Endothelial cell of umbilical vein (primary cell): ENCODE results near the gene EHMT1. TPM values are rescaled to one million over a fixed set of nuclear protein-coding genes. Genes with fewer than 3 reads are reported as not detected.

ENCODE experiments used
- BruUV-seq: library from RNA; stranded (reverse); fragments of 400-500 nt; replicated peaks from 2 replicates; lab custom pipeline; 2021; lab: Mats Ljungman, UMichigan
- CTCF ChIA-PET: fragments of 300-600, 350-600 bp; sonication (Branson Sonifier 250); formaldehyde crosslinking; loops from one replicate; lab custom pipeline; 2021; ENCODE audit warnings: antibody characterized with exemption, inconsistent platforms; lab: Charles Lee
- POLR2A ChIA-PET: fragments of 300-600, 350-600 bp; sonication (Branson Sonifier 250); formaldehyde crosslinking; loops from one replicate; lab custom pipeline; 2021; ENCODE audit warnings: antibody characterized with exemption, inconsistent platforms; lab: Charles Lee
- DNase-seq: peaks from one replicate; pipeline ENCODE4 v3.0.0-alpha.2; 2011; ENCODE audit warnings: low read depth, low spot score
- FAIRE-seq: peaks from 2 replicates; lab custom pipeline; 2011; peaks lifted over from hg19 to GRCh38; lab: Jason Lieb, UNC
- H2AFZ ChIP-seq: 2 replicates; pipeline ENCODE4 v1.6.0; 2012; ENCODE audit warnings: low read depth, low read length, control low read depth, inconsistent platforms
- H3K27ac ChIP-seq: 2 replicates; pipeline ENCODE4 v1.5.1; 2011; ENCODE audit warnings: low read depth, mild to moderate bottlenecking, control low read depth, low read length, moderate library complexity; ENCODE audit not compliant: insufficient read depth
- H3K27me3 ChIP-seq, 2 experiments: 2 replicates each; pipeline versions ENCODE4 v1.6.0 to v1.6.1; 2011; ENCODE audit warnings: low read length in 2 of 2, mixed read lengths in 1 of 2; ENCODE audit not compliant: control insufficient read depth in 2 of 2, insufficient read depth in 2 of 2
- H3K36me3 ChIP-seq, 2 experiments: 2 replicates in 1 of 2; 3 replicates in 1 of 2; pipeline ENCODE4 v1.5.1; 2011; ENCODE audit warnings: low read length in 2 of 2, mild to moderate bottlenecking in 1 of 2, moderate library complexity in 1 of 2; ENCODE audit not compliant: control insufficient read depth in 2 of 2, insufficient read depth in 2 of 2; ENCODE audit errors: extremely low read depth in 1 of 2
- H3K4me1 ChIP-seq: 3 replicates; pipeline ENCODE4 v1.5.1; 2011; ENCODE audit warnings: mild to moderate bottlenecking, low read length; ENCODE audit not compliant: control insufficient read depth, insufficient read depth; ENCODE audit errors: extremely low read depth
- H3K4me2 ChIP-seq: 2 replicates; pipeline ENCODE4 v1.6.1; 2011; ENCODE audit warnings: low read length, control low read depth, mixed read lengths; ENCODE audit not compliant: insufficient read depth
- H3K4me3 ChIP-seq, 3 experiments: fragments of 200-600 bp in 1 of 3; sonication (generic), shearing (Covaris generic) in 1 of 3; replicated peaks in 1 of 3; 2 replicates each; pipeline ENCODE4 v1.5.1; 2011 to 2016; ENCODE audit warnings: control low read depth in 3 of 3, low read length in 3 of 3, mild to moderate bottlenecking in 2 of 3, inconsistent platforms in 1 of 3, low read depth in 1 of 3, moderate library complexity in 1 of 3; ENCODE audit not compliant: insufficient read depth in 1 of 3
- H3K79me2 ChIP-seq: 2 replicates; pipeline ENCODE4 v1.6.0; 2012; ENCODE audit warnings: low read length, inconsistent platforms; ENCODE audit not compliant: control insufficient read depth, insufficient read depth
- H3K9ac ChIP-seq: replicated peaks from 2 replicates; pipeline ENCODE3; 2011; ENCODE audit warnings: low read length, control low read depth; ENCODE audit not compliant: insufficient read depth; ENCODE audit errors: extremely low read depth
- H3K9me1 ChIP-seq: replicated peaks from 3 replicates; pipeline ENCODE4 v1.6.0; 2011; ENCODE audit warnings: mild to moderate bottlenecking, low read length; ENCODE audit not compliant: control insufficient read depth, insufficient read depth; ENCODE audit errors: extremely low read depth
- H3K9me3 ChIP-seq: replicated peaks from 2 replicates; pipeline ENCODE4 v1.5.1; 2012; ENCODE audit warnings: low read length, inconsistent platforms; ENCODE audit not compliant: control insufficient read depth, insufficient read depth
- H4K20me1 ChIP-seq: replicated peaks from 2 replicates; pipeline ENCODE3; 2011; ENCODE audit warnings: mild to moderate bottlenecking, low read length; ENCODE audit not compliant: control insufficient read depth, insufficient read depth; ENCODE audit errors: extremely low read depth
- EZH2 ChIP-seq: IDR thresholded peaks from 2 replicates; pipeline ENCODE4 v1.6.1; 2012; ENCODE audit warnings: borderline replicate concordance, low read depth, mild to moderate bottlenecking, moderate library complexity, low read length, inconsistent platforms; ENCODE audit not compliant: severe bottlenecking
- FOS ChIP-seq: IDR thresholded peaks from 2 replicates; pipeline ENCODE4 v1.6.1; 2011; ENCODE audit warnings: mild to moderate bottlenecking, low read length, moderate library complexity, borderline replicate concordance; ENCODE audit not compliant: insufficient read depth
- GATA2 ChIP-seq: IDR thresholded peaks from 2 replicates; pipeline ENCODE4 v1.7.0; 2011; ENCODE audit warnings: low read depth, mild to moderate bottlenecking, moderate library complexity, mixed read lengths, low read length; ENCODE audit not compliant: insufficient read length, insufficient read depth
- JUN ChIP-seq: IDR thresholded peaks from 2 replicates; pipeline ENCODE4 v1.6.1; 2011; ENCODE audit warnings: borderline replicate concordance, low read depth; ENCODE audit not compliant: insufficient read length, insufficient read depth
- POLR2A ChIP-seq: IDR thresholded peaks from 2 replicates; pipeline ENCODE4 v1.6.1; 2012; ENCODE audit warnings: low read depth, mild to moderate bottlenecking, control low read depth, low read length
- POLR2AphosphoS5 ChIP-seq: IDR thresholded peaks from 2 replicates; pipeline ENCODE4 v1.6.1; 2012; ENCODE audit warnings: low read depth, mild to moderate bottlenecking, control low read depth, low read length, moderate library complexity; ENCODE audit not compliant: insufficient read depth
- dilution Hi-C: fragments of 300-500 bp; cut with MboI; formaldehyde crosslinking; loops from one replicate; pipeline ENCODE4 v1.15.0; 2019; ENCODE audit warnings: low sequenced_read_pairs; ENCODE audit not compliant: extremely low pct_ligation_motif_present
- intact Hi-C: fragments of 100-400 bp; cut with micrococcal nuclease; formaldehyde crosslinking; loops from one replicate; pipeline ENCODE4 v1.10.0; 2022
- polyA plus RNA-seq, 4 experiments: library from polyadenylated mRNA; depleted of rRNA in 3 of 4; stranded (reverse) in 3 of 4; unstranded in 1 of 4; fragments of >200 nt; gene quantifications; 2 replicates each; pipeline versions ENCODE4 v1.2.1 to v1.2.3, GENCODE V29; 2011 to 2012; ENCODE audit warnings: missing spikeins in 1 of 4
- total RNA-seq: library from RNA; stranded (reverse); gene quantifications from 2 replicates; pipeline ENCODE4 v1.2.3, GENCODE V29; 2021
- TF ChIP-seq, protein P1 (sequence below): IDR thresholded peaks from 2 replicates; pipeline ENCODE4 v1.6.1; 2011; ENCODE audit not compliant: insufficient read depth, insufficient read length

The EHMT1 gene
- total and polyA plus RNA-seq, 2 donors (not counting 3 experiments of a cell fraction or from before 2014, with no cell fraction given): 48.2 to 104 TPM

DNA sequence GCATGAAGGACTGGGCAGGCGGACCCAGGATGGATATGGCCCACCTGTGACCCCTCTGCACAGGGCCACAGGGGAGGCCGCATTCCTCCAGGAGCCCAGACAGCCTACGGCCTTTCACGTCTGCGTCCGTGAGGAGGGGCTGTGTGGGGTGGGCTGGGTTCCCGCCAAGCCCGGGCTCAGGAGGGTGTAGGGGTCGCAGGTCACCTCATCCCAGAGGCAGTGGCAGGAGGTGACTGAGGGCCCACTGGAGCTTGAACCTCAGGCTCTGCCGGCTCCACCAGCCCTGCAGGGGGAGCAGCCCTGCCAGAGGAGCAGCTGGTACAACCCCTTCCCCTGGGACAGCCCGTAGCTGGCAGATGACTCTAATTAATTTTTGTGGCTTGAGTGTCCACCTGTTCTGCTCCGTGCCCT, 218.0 kb downstream of the EHMT1 start:
- no peak for DNase-seq
- Histone ChIP-seq H3K36me3 (peaks cover 0 to 17% of the 10 kb centered on the region in 2 experiments), H3K79me2 (no peaks in the 10 kb centered on the region), H4K20me1 (no peaks in the 10 kb centered on the region), H3K9me1 (no peaks in the 10 kb centered on the region), H3K4me1 (no peaks in the 10 kb centered on the region), H3K4me3 (no peak overlapping the region), H3K4me2 (no peak overlapping the region), H3K9me3 (no peaks in the 10 kb centered on the region), H3K27ac (no peak overlapping the region), H2AFZ (no peak overlapping the region), H3K27me3 (no peaks in the 10 kb centered on the region), H3K9ac (no peak overlapping the region)
- intact Hi-C loops (no loop called here), dilution Hi-C loops (no loop called here)
- BruUV-seq: no TSS peak
- no peak for TF ChIP-seq POLR2A
- no peak for TF ChIP-seq FOS
- no peak for TF ChIP-seq GATA2
- TF ChIP-seq, protein P1, sequence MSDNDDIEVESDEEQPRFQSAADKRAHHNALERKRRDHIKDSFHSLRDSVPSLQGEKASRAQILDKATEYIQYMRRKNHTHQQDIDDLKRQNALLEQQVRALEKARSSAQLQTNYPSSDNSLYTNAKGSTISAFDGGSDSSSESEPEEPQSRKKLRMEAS: no peak
- TF ChIP-seq JUN: no peak
- TF ChIP-seq EZH2: no peak
- TF ChIP-seq POLR2AphosphoS5: no peak
- ChIA-PET CTCF (no interaction called here), POLR2A (no interaction called here)
- no peak for FAIRE-seq
